Measurements from ENCODE around the gene FEV.

Gene FEV

GRCh38 chr2:219001100-219001576, 16.2 kb upstream of the FEV start:
- peak overlapping the region; percentile 6 for H3K4me3 ChIP-seq (ENCODE audit: insufficient read depth, low read depth, low read length)
- H3K9me3 ChIP-seq (ENCODE audit: control insufficient read depth, low read length) = no peaks in the 10 kb centered on the region
- H3K4me1 ChIP-seq (ENCODE audit: control insufficient read depth, insufficient read depth, low read length) = peaks cover 29% of the 10 kb centered on the region
- H3K36me3 ChIP-seq (ENCODE audit: control insufficient read depth, insufficient read depth, low read length) = no peaks in the 10 kb centered on the region
- WGBS, 2 experiments = 6% methylated on average over 26 of the region's 26 CpGs
- no peak overlapping the region for H3K27ac ChIP-seq (ENCODE audit: insufficient read depth, low read depth, low read length, poor library complexity, severe bottlenecking)
- peaks cover 99% of the 10 kb centered on the region for H3K27me3 ChIP-seq (ENCODE audit: control insufficient read depth, insufficient read depth, low read length, poor library complexity, severe bottlenecking)

DNA sequence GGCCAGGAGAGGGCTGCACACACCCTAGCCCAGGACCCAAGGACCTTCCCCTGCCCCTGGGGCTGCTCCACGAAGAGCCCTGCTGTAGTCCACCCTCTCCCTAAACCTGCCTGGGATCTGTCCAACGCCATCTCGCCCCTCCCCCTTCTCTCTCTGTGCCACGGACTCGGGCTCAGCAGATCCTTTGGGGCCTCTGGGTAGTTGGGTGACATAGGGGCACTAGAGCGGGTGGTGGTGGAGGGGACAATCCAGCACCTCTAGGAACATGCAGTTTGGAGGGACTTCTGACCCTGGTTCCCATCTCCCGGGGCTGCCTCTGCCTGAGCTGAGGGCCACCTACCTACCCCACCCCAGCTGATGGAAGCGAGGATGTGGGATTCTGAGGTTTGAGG, 15.6 kb upstream of the FEV start:
- no peak overlapping the region for H3K27ac ChIP-seq (ENCODE audit: insufficient read depth, low read depth, low read length, poor library complexity, severe bottlenecking)
- H3K9me3 ChIP-seq (ENCODE audit: control insufficient read depth, low read length) = no peaks in the 10 kb centered on the region
- no peak overlapping the region for H3K4me3 ChIP-seq (ENCODE audit: insufficient read depth, low read depth, low read length)
- no peaks in the 10 kb centered on the region for H3K36me3 ChIP-seq (ENCODE audit: control insufficient read depth, insufficient read depth, low read length)
- WGBS, 2 experiments = 13 to 17% methylated on average over 8 of the region's 8 CpGs
- H3K27me3 ChIP-seq (ENCODE audit: control insufficient read depth, insufficient read depth, low read length, poor library complexity, severe bottlenecking) = peaks cover 99% of the 10 kb centered on the region
- peaks cover 29% of the 10 kb centered on the region for H3K4me1 ChIP-seq (ENCODE audit: control insufficient read depth, insufficient read depth, low read length)

- Histone ChIP-seq H3K27me3 (ENCODE audit: control insufficient read depth, insufficient read depth, low read length, poor library complexity, severe bottlenecking) (peaks cover 99% of the 10 kb centered on the region), H3K4me3 (ENCODE audit: insufficient read depth, low read depth, low read length) (no peak overlapping the region)
These were observed 15.0 kb upstream of the FEV start for GRCh38 chr2:218999881-219000568.

DNA sequence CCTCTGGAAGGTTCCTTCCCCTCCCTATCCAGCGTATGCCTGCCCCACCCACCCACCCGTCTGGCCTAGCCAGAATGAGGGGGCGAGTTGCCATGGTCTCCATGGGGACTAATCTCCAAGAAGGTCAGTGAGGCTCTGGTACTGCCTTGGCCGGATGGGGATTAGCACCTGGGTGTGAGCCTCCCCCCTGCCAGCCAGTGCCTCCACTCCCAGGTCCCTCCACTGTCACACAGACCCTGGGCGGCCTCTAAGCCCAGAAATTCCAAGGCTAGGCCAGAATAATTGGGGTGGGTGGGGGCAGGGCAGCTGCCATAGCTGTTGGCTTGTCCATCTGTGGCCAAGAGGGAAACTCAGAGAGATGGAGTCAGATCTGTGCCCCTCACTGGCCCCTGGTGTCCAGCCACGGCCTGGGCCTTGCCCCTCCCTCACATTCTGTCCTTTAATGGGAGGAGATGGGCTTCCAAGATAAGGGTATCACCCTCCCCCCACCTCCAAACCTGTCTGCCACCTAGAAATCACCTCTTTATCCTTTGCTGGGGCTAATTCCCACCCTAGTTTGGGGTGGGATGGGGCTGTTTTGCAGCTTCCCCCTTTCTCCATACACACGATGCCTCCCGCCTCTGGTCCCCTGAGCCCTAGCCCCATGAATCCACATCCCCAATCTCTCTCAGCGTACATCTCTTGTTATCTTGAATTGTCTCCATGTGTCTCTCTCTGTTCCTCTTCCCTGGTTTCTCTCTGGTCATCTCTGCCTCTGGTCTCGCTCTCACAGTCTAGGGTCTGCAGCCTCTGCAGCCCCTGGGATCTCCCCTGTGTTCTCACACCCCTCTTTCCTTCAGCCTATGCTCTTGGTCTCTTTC, 14.3 kb upstream of the FEV start:
- H3K36me3 ChIP-seq (ENCODE audit: control insufficient read depth, insufficient read depth, low read length) = no peaks in the 10 kb centered on the region
- H3K9me3 ChIP-seq (ENCODE audit: control insufficient read depth, low read length) = no peaks in the 10 kb centered on the region
- H3K27ac ChIP-seq (ENCODE audit: insufficient read depth, low read depth, low read length, poor library complexity, severe bottlenecking) = no peak overlapping the region
- H3K4me1 ChIP-seq (ENCODE audit: control insufficient read depth, insufficient read depth, low read length) = peaks cover 30% of the 10 kb centered on the region
- no peak overlapping the region for H3K4me3 ChIP-seq (ENCODE audit: insufficient read depth, low read depth, low read length)
- peaks cover 99% of the 10 kb centered on the region for H3K27me3 ChIP-seq (ENCODE audit: control insufficient read depth, insufficient read depth, low read length, poor library complexity, severe bottlenecking)
- 25% methylated on average over 7 to 10 of the region's 10 CpGs for WGBS, 2 experiments

More at GRCh38 chr2:218999881-219000568, 15.0 kb upstream of the FEV start:
- Histone ChIP-seq H3K36me3 (ENCODE audit: control insufficient read depth, insufficient read depth, low read length) (no peaks in the 10 kb centered on the region), H3K27ac (ENCODE audit: insufficient read depth, low read depth, low read length, poor library complexity, severe bottlenecking) (no peak overlapping the region), H3K4me1 (ENCODE audit: control insufficient read depth, insufficient read depth, low read length) (peaks cover 29% of the 10 kb centered on the region), H3K9me3 (ENCODE audit: control insufficient read depth, low read length) (no peaks in the 10 kb centered on the region)
- WGBS, 2 experiments = 3 to 7% methylated on average over 8 to 9 of the region's 9 CpGs

DNA sequence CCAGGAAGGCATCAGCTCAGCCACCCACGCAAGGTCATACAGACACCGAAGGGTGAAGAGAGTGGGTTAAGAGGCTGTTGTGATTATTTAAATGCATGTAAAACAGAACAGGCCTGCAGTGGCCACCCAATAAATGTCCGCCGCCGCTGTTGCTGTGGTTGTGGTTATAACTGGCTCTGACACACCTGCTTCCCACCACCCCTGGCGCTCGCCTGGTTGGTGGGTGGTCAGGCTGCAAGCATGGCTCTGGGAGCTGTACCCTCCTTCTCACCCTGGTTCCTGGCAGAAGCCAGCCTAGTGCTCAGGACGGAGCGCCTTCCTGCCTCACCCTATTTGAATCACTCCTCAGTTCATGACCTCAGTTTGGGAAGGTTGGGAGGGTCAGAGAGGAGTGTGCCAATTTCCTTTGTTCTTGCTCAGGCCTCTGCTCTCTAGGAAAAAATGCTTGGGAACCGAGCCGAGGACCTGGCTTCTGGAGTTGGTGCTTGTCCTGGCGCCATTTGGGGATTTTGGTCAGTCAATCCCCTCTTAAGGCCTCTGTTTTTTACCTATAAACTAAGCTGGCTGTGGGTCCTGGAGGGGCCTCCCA, 13.5 kb upstream of the FEV start:
- no peak overlapping the region for H3K27ac ChIP-seq (ENCODE audit: insufficient read depth, low read depth, low read length, poor library complexity, severe bottlenecking)
- H3K27me3 ChIP-seq (ENCODE audit: control insufficient read depth, insufficient read depth, low read length, poor library complexity, severe bottlenecking) = peaks cover 99% of the 10 kb centered on the region
- H3K4me1 ChIP-seq (ENCODE audit: control insufficient read depth, insufficient read depth, low read length) = peaks cover 36% of the 10 kb centered on the region
- H3K4me3 ChIP-seq (ENCODE audit: insufficient read depth, low read depth, low read length) = no peak overlapping the region
- WGBS, 2 experiments = 76 to 81% methylated on average over 12 of the region's 12 CpGs
- H3K9me3 ChIP-seq (ENCODE audit: control insufficient read depth, low read length) = no peaks in the 10 kb centered on the region
- no peaks in the 10 kb centered on the region for H3K36me3 ChIP-seq (ENCODE audit: control insufficient read depth, insufficient read depth, low read length)

- Histone ChIP-seq H3K27ac (ENCODE audit: insufficient read depth, low read depth, low read length, poor library complexity, severe bottlenecking) (no peak overlapping the region), H3K4me3 (ENCODE audit: insufficient read depth, low read depth, low read length) (no peak overlapping the region), H3K27me3 (ENCODE audit: control insufficient read depth, insufficient read depth, low read length, poor library complexity, severe bottlenecking) (peaks cover 99% of the 10 kb centered on the region), H3K4me1 (ENCODE audit: control insufficient read depth, insufficient read depth, low read length) (peaks cover 43% of the 10 kb centered on the region), H3K36me3 (ENCODE audit: control insufficient read depth, insufficient read depth, low read length) (no peaks in the 10 kb centered on the region), H3K9me3 (ENCODE audit: control insufficient read depth, low read length) (no peaks in the 10 kb centered on the region)
- WGBS, 2 experiments = 57 to 58% methylated on average over 2 of the region's 2 CpGs
These were observed 12.7 kb upstream of the FEV start for GRCh38 chr2:218997731-218998130.

GRCh38 chr2:218996937-218997336, 12.0 kb upstream of the FEV start:
- H3K4me3 ChIP-seq (ENCODE audit: insufficient read depth, low read depth, low read length) = no peak overlapping the region
- no peaks in the 10 kb centered on the region for H3K36me3 ChIP-seq (ENCODE audit: control insufficient read depth, insufficient read depth, low read length)
- WGBS, 2 experiments = 72 to 87% methylated on average over 4 of the region's 4 CpGs
- no peaks in the 10 kb centered on the region for H3K9me3 ChIP-seq (ENCODE audit: control insufficient read depth, low read length)
- H3K27ac ChIP-seq (ENCODE audit: insufficient read depth, low read depth, low read length, poor library complexity, severe bottlenecking) = no peak overlapping the region
- peaks cover 38% of the 10 kb centered on the region for H3K4me1 ChIP-seq (ENCODE audit: control insufficient read depth, insufficient read depth, low read length)
- H3K27me3 ChIP-seq (ENCODE audit: control insufficient read depth, insufficient read depth, low read length, poor library complexity, severe bottlenecking) = peaks cover 99% of the 10 kb centered on the region

- no peaks in the 10 kb centered on the region for H3K9me3 ChIP-seq (ENCODE audit: control insufficient read depth, low read length)
- H3K27me3 ChIP-seq (ENCODE audit: control insufficient read depth, insufficient read depth, low read length, poor library complexity, severe bottlenecking) = peaks cover 99% of the 10 kb centered on the region
- H3K4me3 ChIP-seq (ENCODE audit: insufficient read depth, low read depth, low read length) = peak overlapping the region; percentile 29
- no peaks in the 10 kb centered on the region for H3K36me3 ChIP-seq (ENCODE audit: control insufficient read depth, insufficient read depth, low read length)
- H3K27ac ChIP-seq (ENCODE audit: insufficient read depth, low read depth, low read length, poor library complexity, severe bottlenecking) = no peak overlapping the region
- 13 to 14% methylated on average over 43 of the region's 43 CpGs for WGBS, 2 experiments
- H3K4me1 ChIP-seq (ENCODE audit: control insufficient read depth, insufficient read depth, low read length) = peaks cover 34% of the 10 kb centered on the region
These were observed 11.2 kb upstream of the FEV start for GRCh38 chr2:218995972-218996711.

GRCh38 chr2:218995561-218995960, 10.6 kb upstream of the FEV start:
- Histone ChIP-seq H3K27ac (ENCODE audit: insufficient read depth, low read depth, low read length, poor library complexity, severe bottlenecking) (no peak overlapping the region), H3K4me3 (ENCODE audit: insufficient read depth, low read depth, low read length) (no peak overlapping the region), H3K4me1 (ENCODE audit: control insufficient read depth, insufficient read depth, low read length) (peaks cover 31% of the 10 kb centered on the region), H3K9me3 (ENCODE audit: control insufficient read depth, low read length) (no peaks in the 10 kb centered on the region), H3K36me3 (ENCODE audit: control insufficient read depth, insufficient read depth, low read length) (no peaks in the 10 kb centered on the region), H3K27me3 (ENCODE audit: control insufficient read depth, insufficient read depth, low read length, poor library complexity, severe bottlenecking) (peaks cover 99% of the 10 kb centered on the region)
- 39 to 46% methylated on average over 8 of the region's 8 CpGs for WGBS, 2 experiments

All from ectodermal cell (in vitro differentiated cells).